DMS114 treated with DMSO at 0.1 percent for 48 hours (cell line): ENCODE results near the gene CCDC13.

Experiments
- DNase-seq: peaks from one replicate; lab custom pipeline; 2025; ENCODE audit not compliant: unreplicated experiment; lab: John Stamatoyannopoulos, UW

The CCDC13 gene

GRCh38 chr3:42799376-42799775, 26.3 kb upstream of the CCDC13 start:
- DNase-seq, result no peak

- DNase-seq, result no peak
Measured at GRCh38 chr3:42796332-42796885, 23.4 kb upstream of the CCDC13 start.

- no peak for DNase-seq
Measured at GRCh38 chr3:42795621-42796181, 22.6 kb upstream of the CCDC13 start.

- DNase-seq, result no peak
Measured at GRCh38 chr3:42790714-42791229, 17.7 kb upstream of the CCDC13 start.

- DNase-seq, result no peak
Measured at GRCh38 chr3:42786631-42787030, 13.6 kb upstream of the CCDC13 start.

GRCh38 chr3:42786212-42786611, 13.2 kb upstream of the CCDC13 start:
- no peak for DNase-seq

GRCh38 chr3:42780892-42781700, 8.0 kb upstream of the CCDC13 start:
- peak; percentile 58 for DNase-seq

- DNase-seq, result no peak
Measured at GRCh38 chr3:42780398-42780797, 7.3 kb upstream of the CCDC13 start.

GRCh38 chr3:42778644-42779043, 5.6 kb upstream of the CCDC13 start:
- DNase-seq, result no peak

GRCh38 chr3:42773409-42773751, 327 bp upstream of the CCDC13 start:
- no peak for DNase-seq

GRCh38 chr3:42771271-42771670, 1.8 kb downstream of the CCDC13 start:
- DNase-seq, result no peak

GRCh38 chr3:42769477-42770131, 3.4 kb downstream of the CCDC13 start:
- DNase-seq, result no peak

GRCh38 chr3:42764561-42765295, 8.3 kb downstream of the CCDC13 start:
- no peak for DNase-seq

- no peak for DNase-seq
Measured at GRCh38 chr3:42764115-42764514, 8.9 kb downstream of the CCDC13 start.

GRCh38 chr3:42763021-42763420, 10.0 kb downstream of the CCDC13 start:
- no peak for DNase-seq

GRCh38 chr3:42762046-42762724, 10.9 kb downstream of the CCDC13 start:
- no peak for DNase-seq

GRCh38 chr3:42758126-42758525, 14.9 kb downstream of the CCDC13 start:
- no peak for DNase-seq

- no peak for DNase-seq
Measured at GRCh38 chr3:42756681-42757213, 16.3 kb downstream of the CCDC13 start.

- DNase-seq, result no peak
Measured at GRCh38 chr3:42755681-42756578, 17.1 kb downstream of the CCDC13 start.
